Stimulated activated naive B cell treated with anti-CD40 and anti-IgM and Interleukin-4, amounts not matched to agents 10 μg/mL and 1 μg/mL and 100 μg/mL, for 72 hours (primary cell): ENCODE data around the gene MACROD1.

Experiments used
- ATAC-seq, 2 donors: fragments of 150-1000 bp; cut with Tn5 transposase; replicated peaks; 2 replicates each; pipeline ENCODE4 v1.10.0; 2021; ENCODE audit warnings: moderate library complexity in 1 of 2
- DNase-seq: peaks from one replicate; pipeline ENCODE4 v3.0.0; 2021
- H3K27ac Mint-ChIP-seq: one replicate; pipeline ENCODE4 v1.8.0; 2022; ENCODE audit warnings: mild to moderate bottlenecking, mixed read lengths
- H3K27me3 Mint-ChIP-seq, 2 donors: one replicate each; pipeline ENCODE4 v1.8.0; 2022; ENCODE audit warnings: mixed read lengths in 2 of 2
- H3K36me3 Mint-ChIP-seq, 2 donors: one replicate each; pipeline ENCODE4 v1.8.0; 2022; ENCODE audit warnings: mixed read lengths in 2 of 2, mild to moderate bottlenecking in 1 of 2
- H3K4me1 Mint-ChIP-seq, 2 donors: one replicate each; pipeline ENCODE4 v1.8.0; 2022; ENCODE audit warnings: mixed read lengths in 2 of 2, mild to moderate bottlenecking in 1 of 2
- H3K4me3 Mint-ChIP-seq, 2 donors: one replicate each; pipeline ENCODE4 v1.8.0; 2022; ENCODE audit warnings: mild to moderate bottlenecking in 2 of 2, mixed read lengths in 2 of 2, moderate library complexity in 1 of 2
- H3K9me3 Mint-ChIP-seq, 2 donors: one replicate each; pipeline ENCODE4 v1.8.0; 2022; ENCODE audit warnings: mixed read lengths in 2 of 2, mild to moderate bottlenecking in 1 of 2

The MACROD1 gene

GRCh38 chr11:64043545-64043944 lies 122.4 kb downstream of the MACROD1 start:
- Mint-ChIP-seq H3K4me3 (no peak overlapping the region), H3K4me1 (peaks cover 0 to 5% of the 10 kb centered on the region in 2 donors), H3K27me3 (peaks cover 11 to 16% of the 10 kb centered on the region in 2 donors), H3K36me3 (peaks cover 0 to 2% of the 10 kb centered on the region in 2 donors), H3K9me3 (peaks cover 0 to 2% of the 10 kb centered on the region in 2 donors), H3K27ac (no peak overlapping the region)
- no peak for DNase-seq
- no peak for ATAC-seq

DNA sequence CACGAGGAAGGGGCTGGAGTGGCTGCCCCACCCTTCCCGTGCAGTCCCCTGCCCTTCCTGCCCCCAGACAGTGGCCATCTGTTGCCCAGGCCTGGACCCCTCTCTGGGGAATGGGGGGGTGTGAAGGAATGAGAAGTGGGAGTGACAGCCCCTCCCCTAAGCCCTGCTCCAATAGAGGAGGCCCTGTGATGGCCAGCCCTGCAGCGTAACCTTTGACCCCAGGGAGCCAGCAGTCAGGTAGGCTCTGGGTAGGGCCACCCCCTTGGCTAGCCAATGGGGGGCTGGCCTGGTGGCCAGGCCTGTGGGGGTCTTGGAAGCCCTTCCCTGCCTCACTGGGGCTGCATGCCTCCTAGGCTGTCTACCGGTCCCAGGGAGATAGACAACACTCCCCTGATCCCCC lies 123.6 kb downstream of the MACROD1 start:
- Mint-ChIP-seq H3K36me3 (peaks cover 0 to 2% of the 10 kb centered on the region in 2 donors), H3K4me1 (peaks cover 0 to 5% of the 10 kb centered on the region in 2 donors), H3K9me3 (peaks cover 0 to 2% of the 10 kb centered on the region in 2 donors), H3K27ac (no peak overlapping the region), H3K4me3 (no peak overlapping the region), H3K27me3 (peaks cover 22 to 24% of the 10 kb centered on the region in 2 donors)
- ATAC-seq (no peak), DNase-seq (no peak)

DNA sequence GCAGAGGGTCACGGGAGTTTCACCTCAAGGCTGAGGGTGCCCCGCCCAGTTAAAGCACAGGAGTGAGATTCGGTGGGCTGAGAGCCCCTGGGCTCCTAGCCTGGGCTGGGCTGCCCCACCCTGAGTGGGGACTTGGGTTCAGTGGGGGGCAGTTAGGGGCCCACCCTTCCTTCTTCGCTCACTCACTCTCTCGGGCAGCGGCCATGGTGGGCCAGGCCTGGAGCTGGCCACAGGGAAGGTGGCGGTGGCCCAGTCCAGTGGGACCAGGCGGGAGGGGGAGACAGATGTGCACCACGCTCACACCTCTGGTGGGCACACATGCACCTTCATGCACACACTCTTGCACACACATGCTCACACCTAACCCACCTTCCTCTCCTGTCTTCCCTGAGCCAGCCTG lies 124.1 kb downstream of the MACROD1 start:
- Mint-ChIP-seq H3K4me3 (no peak overlapping the region), H3K27ac (no peak overlapping the region), H3K36me3 (peaks cover 0 to 2% of the 10 kb centered on the region in 2 donors), H3K27me3 (peaks cover 26 to 28% of the 10 kb centered on the region in 2 donors), H3K4me1 (peaks cover 0 to 7% of the 10 kb centered on the region in 2 donors), H3K9me3 (peaks cover 0 to 2% of the 10 kb centered on the region in 2 donors)
- no peak for DNase-seq
- ATAC-seq: no peak

- DNase-seq: no peak
- no peak overlapping the region for H3K4me3 Mint-ChIP-seq
- no peak overlapping the region for H3K27ac Mint-ChIP-seq
- H3K27me3 Mint-ChIP-seq: peaks cover 28% of the 10 kb centered on the region in 2 donors
- H3K4me1 Mint-ChIP-seq: peaks cover 0 to 9% of the 10 kb centered on the region in 2 donors
- peaks cover 0 to 2% of the 10 kb centered on the region in 2 donors for H3K36me3 Mint-ChIP-seq
- ATAC-seq: no peak
- peaks cover 0 to 2% of the 10 kb centered on the region in 2 donors for H3K9me3 Mint-ChIP-seq
These were observed 125.1 kb downstream of the MACROD1 start for GRCh38 chr11:64040684-64041322.

GRCh38 chr11:64039012-64039665 lies 126.8 kb downstream of the MACROD1 start:
- Mint-ChIP-seq H3K27ac (peak overlapping the region; percentile 65), H3K4me1 (peaks cover 9 to 15% of the 10 kb centered on the region in 2 donors), H3K36me3 (peaks cover 4 to 5% of the 10 kb centered on the region in 2 donors), H3K4me3 (no peak overlapping the region), H3K27me3 (peaks cover 41% of the 10 kb centered on the region in 2 donors), H3K9me3 (peaks cover 0 to 2% of the 10 kb centered on the region in 2 donors)
- no peak for DNase-seq
- no peak for ATAC-seq

GRCh38 chr11:64038500-64038899 lies 127.4 kb downstream of the MACROD1 start:
- Mint-ChIP-seq H3K27me3 (peaks cover 45% of the 10 kb centered on the region in 2 donors), H3K36me3 (peaks cover 4 to 5% of the 10 kb centered on the region in 2 donors), H3K4me3 (no peak overlapping the region), H3K9me3 (peaks cover 0 to 2% of the 10 kb centered on the region in 2 donors), H3K27ac (no peak overlapping the region), H3K4me1 (peaks cover 11 to 15% of the 10 kb centered on the region in 2 donors)
- DNase-seq (no peak), ATAC-seq (no peak)

GRCh38 chr11:64037027-64037634 lies 128.8 kb downstream of the MACROD1 start:
- no peak for DNase-seq
- Mint-ChIP-seq H3K9me3 (peaks cover 0 to 2% of the 10 kb centered on the region in 2 donors), H3K4me3 (peak overlapping the region in 1 of 2 donors; percentile 28), H3K36me3 (peaks cover 4 to 5% of the 10 kb centered on the region in 2 donors), H3K27ac (no peak overlapping the region), H3K27me3 (peaks cover 51 to 54% of the 10 kb centered on the region in 2 donors), H3K4me1 (peaks cover 11 to 15% of the 10 kb centered on the region in 2 donors)
- ATAC-seq: peak; percentile 20 to 25

- Mint-ChIP-seq H3K27ac (no peak overlapping the region), H3K36me3 (peaks cover 4 to 5% of the 10 kb centered on the region in 2 donors), H3K9me3 (peaks cover 0 to 2% of the 10 kb centered on the region in 2 donors), H3K27me3 (peaks cover 51 to 54% of the 10 kb centered on the region in 2 donors), H3K4me3 (peak overlapping the region; percentile 61 to 68), H3K4me1 (peaks cover 11 to 15% of the 10 kb centered on the region in 2 donors)
- ATAC-seq (peak; percentile 33 to 57), DNase-seq (no peak)
These were observed 129.6 kb downstream of the MACROD1 start for GRCh38 chr11:64036087-64037026.

GRCh38 chr11:64035576-64035975 lies 130.3 kb downstream of the MACROD1 start, which contains the start of gene FLRT1:
Gene FLRT1 (plus strand): TSS chr11:64035931. CDS start chr11:64116268, 80,337 bp downstream.
- Mint-ChIP-seq H3K27me3 (peaks cover 52 to 58% of the 10 kb centered on the region in 2 donors), H3K36me3 (peaks cover 4 to 5% of the 10 kb centered on the region in 2 donors), H3K4me1 (peaks cover 11 to 15% of the 10 kb centered on the region in 2 donors), H3K9me3 (peaks cover 0 to 2% of the 10 kb centered on the region in 2 donors), H3K27ac (peak within 1 kb of the TSS; percentile 65), H3K4me3 (peak within 1 kb of the TSS; percentile 71 to 81)
- no peak for DNase-seq
- ATAC-seq: no peak

- peaks cover 4 to 5% of the 10 kb centered on the region in 2 donors for H3K36me3 Mint-ChIP-seq
- ATAC-seq (no peak), DNase-seq (no peak)
- H3K4me1 Mint-ChIP-seq: peaks cover 11 to 15% of the 10 kb centered on the region in 2 donors
- peaks cover 0 to 2% of the 10 kb centered on the region in 2 donors for H3K9me3 Mint-ChIP-seq
- peak overlapping the region; percentile 71 to 81 for H3K4me3 Mint-ChIP-seq
- peak overlapping the region; percentile 65 for H3K27ac Mint-ChIP-seq
- peaks cover 52 to 58% of the 10 kb centered on the region in 2 donors for H3K27me3 Mint-ChIP-seq
These were observed 130.8 kb downstream of the MACROD1 start for GRCh38 chr11:64035081-64035524.

DNA sequence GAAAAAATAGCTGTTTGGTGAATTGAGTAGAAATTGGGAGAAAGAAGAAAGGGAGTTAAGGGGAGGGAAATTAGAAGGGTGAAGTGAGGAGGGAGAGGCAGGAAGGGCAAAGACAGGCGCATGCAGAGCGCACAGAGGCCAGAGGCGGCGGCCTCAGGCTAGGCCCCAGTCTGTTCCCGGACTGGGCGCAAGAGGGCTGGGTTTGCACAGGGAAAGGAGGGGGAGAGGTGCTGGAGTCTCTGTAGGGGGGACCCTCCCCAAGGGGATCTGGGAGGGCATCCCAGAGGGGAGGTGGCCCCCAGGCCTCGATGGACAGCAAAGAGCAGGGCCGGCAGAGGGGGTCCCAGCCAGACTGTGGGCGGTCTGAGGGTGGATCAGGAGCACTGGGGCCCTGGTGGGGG lies 131.5 kb downstream of the MACROD1 start:
- Mint-ChIP-seq H3K27me3 (peaks cover 54 to 60% of the 10 kb centered on the region in 2 donors), H3K4me3 (peak overlapping the region in 1 of 2 donors; percentile 81), H3K9me3 (no peaks in the 10 kb centered on the region), H3K36me3 (peaks cover 4 to 5% of the 10 kb centered on the region in 2 donors), H3K27ac (peak overlapping the region; percentile 2), H3K4me1 (peaks cover 11 to 15% of the 10 kb centered on the region in 2 donors)
- DNase-seq: no peak
- ATAC-seq: no peak

DNA sequence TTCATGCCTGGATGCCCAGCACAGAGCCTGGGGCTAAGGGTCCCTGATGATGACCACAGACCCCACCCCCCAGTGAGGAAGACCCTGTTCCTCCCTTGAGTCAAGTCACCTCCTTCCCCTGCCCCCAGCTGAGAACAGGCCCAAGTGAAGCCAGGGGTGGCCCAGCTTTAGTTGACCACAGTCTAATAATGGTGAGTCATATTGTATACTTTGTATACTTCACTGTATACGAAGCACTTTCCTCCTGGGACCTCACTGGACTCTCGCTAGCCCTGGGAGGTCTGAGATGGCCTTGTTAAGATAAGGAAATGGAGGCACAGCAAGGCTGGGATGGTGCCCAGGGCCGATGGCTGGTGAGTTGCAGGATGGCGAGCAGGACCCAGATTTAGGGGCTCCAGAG lies 133.9 kb downstream of the MACROD1 start:
- Mint-ChIP-seq H3K4me1 (peaks cover 14 to 27% of the 10 kb centered on the region in 2 donors), H3K4me3 (no peak overlapping the region), H3K36me3 (peaks cover 3 to 4% of the 10 kb centered on the region in 2 donors), H3K9me3 (no peaks in the 10 kb centered on the region), H3K27ac (no peak overlapping the region), H3K27me3 (peaks cover 53 to 63% of the 10 kb centered on the region in 2 donors)
- ATAC-seq (no peak), DNase-seq (no peak)

DNA sequence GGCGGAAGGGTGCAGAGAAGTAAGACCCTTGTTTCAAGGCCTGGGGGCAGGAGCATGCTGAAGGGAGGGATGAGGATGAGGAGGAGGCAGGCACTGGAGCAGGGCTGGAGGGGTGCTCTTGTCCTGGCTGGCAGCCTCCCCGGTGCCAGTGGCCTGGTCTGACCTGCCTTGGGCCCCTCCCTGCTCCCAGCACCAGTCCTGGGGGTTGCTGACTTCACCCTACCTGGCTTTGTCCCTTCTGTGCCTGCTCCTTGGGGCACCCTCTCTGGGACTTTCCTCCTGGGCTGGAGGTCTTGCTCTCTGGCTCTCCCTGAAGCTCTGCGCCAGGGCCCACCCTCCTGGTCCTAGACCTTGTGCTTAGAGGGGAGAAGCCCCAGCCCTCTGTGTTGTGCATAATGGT lies 134.9 kb downstream of the MACROD1 start:
- ATAC-seq: no peak
- peaks cover 3 to 4% of the 10 kb centered on the region in 2 donors for H3K36me3 Mint-ChIP-seq
- H3K4me3 Mint-ChIP-seq: no peak overlapping the region
- peaks cover 14 to 23% of the 10 kb centered on the region in 2 donors for H3K4me1 Mint-ChIP-seq
- no peak overlapping the region for H3K27ac Mint-ChIP-seq
- H3K27me3 Mint-ChIP-seq: peaks cover 57 to 62% of the 10 kb centered on the region in 2 donors
- no peaks in the 10 kb centered on the region for H3K9me3 Mint-ChIP-seq
- DNase-seq: no peak
